ENCODE measurements around the gene CNTNAP5.

CNTNAP5 gene

GRCh38 chr2:124755386-124755785 is 730.3 kb downstream of the CNTNAP5 start:
- no peak for ATAC-seq (replicated peaks)
- Mint-ChIP-seq H3K4me3 (no peak overlapping the region), H3K9me3 (peaks cover 8 to 16% of the 10 kb centered on the region in 2 donors), H3K4me1 (ENCODE audit: low read depth in 2 of 2) (no peaks in the 10 kb centered on the region), H3K27me3 (no peaks in the 10 kb centered on the region), H3K36me3 (ENCODE audit: insufficient read depth) (peaks cover 3% of the 10 kb centered on the region), H3K27ac (no peak overlapping the region)
- no peak for DNase-seq

DNA sequence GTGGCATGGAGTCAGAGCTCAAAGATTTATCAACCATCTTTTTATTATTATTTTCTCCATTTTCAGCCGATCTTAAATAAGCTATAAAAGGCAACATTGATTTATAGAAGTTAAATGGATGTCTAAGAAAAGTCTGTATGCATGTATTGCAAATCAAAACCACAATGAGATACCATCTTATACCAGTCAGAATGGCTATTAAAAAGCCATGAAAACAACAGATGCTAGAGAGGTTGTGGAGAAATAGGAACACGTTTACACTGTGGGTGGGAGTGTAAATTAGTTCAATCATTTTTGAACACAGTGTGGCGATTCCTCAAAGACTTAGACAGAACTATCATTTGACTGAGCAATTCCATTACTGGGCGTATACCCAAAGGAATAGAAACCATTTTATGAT is 731.0 kb downstream of the CNTNAP5 start:
- H3K4me3 Mint-ChIP-seq: no peak overlapping the region
- H3K4me1 Mint-ChIP-seq (ENCODE audit: low read depth in 2 of 2): no peaks in the 10 kb centered on the region
- H3K36me3 Mint-ChIP-seq (ENCODE audit: insufficient read depth): peaks cover 3% of the 10 kb centered on the region
- H3K27ac Mint-ChIP-seq: no peak overlapping the region
- no peak for DNase-seq
- no peaks in the 10 kb centered on the region for H3K27me3 Mint-ChIP-seq
- no peak for ATAC-seq (replicated peaks)
- peaks cover 8 to 16% of the 10 kb centered on the region in 2 donors for H3K9me3 Mint-ChIP-seq

- no peaks in the 10 kb centered on the region for H3K27me3 Mint-ChIP-seq
- no peak overlapping the region for H3K27ac Mint-ChIP-seq
- no peak for ATAC-seq (replicated peaks)
These were observed 737.3 kb downstream of the CNTNAP5 start for GRCh38 chr2:124762388-124762787.

DNA sequence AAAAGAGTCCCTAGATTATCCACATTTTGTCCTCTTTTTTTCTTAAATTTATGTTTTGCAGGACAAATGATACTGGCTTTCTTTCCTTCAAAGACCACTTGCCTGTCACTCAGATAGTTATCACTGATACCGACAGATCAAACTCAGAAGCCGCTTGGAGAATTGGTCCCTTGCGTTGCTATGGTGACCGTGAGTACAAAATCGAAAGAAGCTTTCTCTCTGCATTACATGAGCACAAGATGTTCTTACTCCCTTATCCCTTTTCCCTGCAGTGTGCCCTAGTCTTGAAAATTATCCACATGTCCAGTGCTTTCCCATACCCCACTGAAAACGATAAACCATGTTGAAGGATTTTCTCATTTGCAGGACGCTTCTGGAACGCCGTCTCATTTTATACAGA is 738.5 kb downstream of the CNTNAP5 start:
- DNase-seq: no peak
- Mint-ChIP-seq H3K4me3 (no peak overlapping the region), H3K4me1 (ENCODE audit: low read depth in 2 of 2) (no peaks in the 10 kb centered on the region), H3K9me3 (peaks cover 3 to 8% of the 10 kb centered on the region in 2 donors), H3K27ac (no peak overlapping the region), H3K27me3 (no peaks in the 10 kb centered on the region), H3K36me3 (ENCODE audit: insufficient read depth) (no peaks in the 10 kb centered on the region)
- no peak for ATAC-seq (replicated peaks)

More at GRCh38 chr2:124762388-124762787, 737.3 kb downstream of the CNTNAP5 start:
- Mint-ChIP-seq H3K4me3 (no peak overlapping the region), H3K36me3 (ENCODE audit: insufficient read depth) (no peaks in the 10 kb centered on the region), H3K4me1 (ENCODE audit: low read depth in 2 of 2) (no peaks in the 10 kb centered on the region), H3K9me3 (peaks cover 11 to 14% of the 10 kb centered on the region in 2 donors)
- DNase-seq: no peak

DNA sequence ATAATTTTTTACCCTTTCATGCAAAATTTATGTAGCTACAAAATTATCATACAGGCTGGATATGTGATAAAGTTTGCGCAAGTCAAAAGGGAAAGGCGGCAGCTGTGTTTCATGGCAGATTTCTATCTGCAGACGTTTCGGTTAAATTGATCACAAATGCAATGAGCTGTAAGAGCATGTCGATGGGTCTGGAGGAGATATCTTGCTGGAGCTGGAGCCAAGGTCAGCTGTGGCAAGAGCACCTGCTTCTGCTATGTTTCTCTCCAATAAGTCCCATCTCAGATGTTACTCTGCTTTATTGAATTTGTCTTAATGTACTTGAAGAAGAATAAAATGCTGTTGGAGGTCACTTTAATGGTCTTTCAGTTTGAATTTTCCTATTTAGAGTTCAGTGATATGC is 749.7 kb downstream of the CNTNAP5 start:
- H3K36me3 Mint-ChIP-seq (ENCODE audit: insufficient read depth): no peaks in the 10 kb centered on the region
- no peak overlapping the region for H3K27ac Mint-ChIP-seq
- H3K4me3 Mint-ChIP-seq: no peak overlapping the region
- no peaks in the 10 kb centered on the region for H3K27me3 Mint-ChIP-seq
- DNase-seq: no peak
- no peak for ATAC-seq (replicated peaks)
- H3K9me3 Mint-ChIP-seq: peaks cover 15 to 16% of the 10 kb centered on the region in 2 donors
- no peaks in the 10 kb centered on the region for H3K4me1 Mint-ChIP-seq (ENCODE audit: low read depth in 2 of 2)

GRCh38 chr2:124776332-124776731 is 751.2 kb downstream of the CNTNAP5 start:
- H3K36me3 Mint-ChIP-seq (ENCODE audit: insufficient read depth): no peaks in the 10 kb centered on the region

DNA sequence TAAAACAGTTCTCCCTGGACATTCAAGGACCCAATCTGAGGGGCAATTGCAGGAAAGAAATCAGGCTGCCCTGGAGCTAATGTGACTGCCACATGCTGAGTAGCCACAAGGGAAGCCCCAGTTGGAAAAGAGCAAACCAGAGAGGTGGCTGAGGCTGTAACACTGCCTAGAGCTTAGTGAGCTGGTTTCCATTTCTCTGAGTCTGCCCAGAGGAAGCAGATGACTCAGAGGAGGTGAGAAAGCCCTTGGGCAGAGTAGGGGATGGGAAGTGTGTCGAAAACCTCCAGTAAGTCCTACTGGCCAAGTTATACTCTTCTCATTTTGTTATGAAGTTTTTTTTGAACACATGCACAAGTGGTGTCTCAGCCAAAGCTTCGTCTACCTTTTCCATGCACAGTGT is 753.0 kb downstream of the CNTNAP5 start:
- Mint-ChIP-seq H3K4me1 (ENCODE audit: low read depth in 2 of 2) (no peaks in the 10 kb centered on the region), H3K27ac (no peak overlapping the region), H3K9me3 (peaks cover 7% of the 10 kb centered on the region in 2 donors), H3K4me3 (no peak overlapping the region), H3K27me3 (no peaks in the 10 kb centered on the region), H3K36me3 (ENCODE audit: insufficient read depth) (no peaks in the 10 kb centered on the region)
- ATAC-seq (replicated peaks) (no peak), DNase-seq (no peak)

More at GRCh38 chr2:124776332-124776731, 751.2 kb downstream of the CNTNAP5 start:
- ATAC-seq (replicated peaks) (no peak), DNase-seq (no peak)
- no peak overlapping the region for H3K27ac Mint-ChIP-seq
- no peaks in the 10 kb centered on the region for H3K4me1 Mint-ChIP-seq (ENCODE audit: low read depth in 2 of 2)
- H3K27me3 Mint-ChIP-seq: no peaks in the 10 kb centered on the region
- peaks cover 16 to 17% of the 10 kb centered on the region in 2 donors for H3K9me3 Mint-ChIP-seq
- no peak overlapping the region for H3K4me3 Mint-ChIP-seq

GRCh38 chr2:124796647-124797046 is 771.6 kb downstream of the CNTNAP5 start:
- H3K36me3 Mint-ChIP-seq (ENCODE audit: insufficient read depth): no peaks in the 10 kb centered on the region
- no peaks in the 10 kb centered on the region for H3K27me3 Mint-ChIP-seq
- H3K27ac Mint-ChIP-seq: no peak overlapping the region
- H3K9me3 Mint-ChIP-seq: peaks cover 0 to 6% of the 10 kb centered on the region in 2 donors
- DNase-seq (no peak), ATAC-seq (replicated peaks) (no peak)
- no peak overlapping the region for H3K4me3 Mint-ChIP-seq
- no peaks in the 10 kb centered on the region for H3K4me1 Mint-ChIP-seq (ENCODE audit: low read depth in 2 of 2)

- Mint-ChIP-seq H3K27ac (no peak overlapping the region), H3K4me1 (ENCODE audit: low read depth in 2 of 2) (no peaks in the 10 kb centered on the region), H3K4me3 (no peak overlapping the region), H3K9me3 (peaks cover 0 to 6% of the 10 kb centered on the region in 2 donors), H3K27me3 (no peaks in the 10 kb centered on the region), H3K36me3 (ENCODE audit: insufficient read depth) (no peaks in the 10 kb centered on the region)
- ATAC-seq (replicated peaks) (no peak), DNase-seq (no peak)
These were observed 772.0 kb downstream of the CNTNAP5 start for GRCh38 chr2:124797049-124797448.

DNA sequence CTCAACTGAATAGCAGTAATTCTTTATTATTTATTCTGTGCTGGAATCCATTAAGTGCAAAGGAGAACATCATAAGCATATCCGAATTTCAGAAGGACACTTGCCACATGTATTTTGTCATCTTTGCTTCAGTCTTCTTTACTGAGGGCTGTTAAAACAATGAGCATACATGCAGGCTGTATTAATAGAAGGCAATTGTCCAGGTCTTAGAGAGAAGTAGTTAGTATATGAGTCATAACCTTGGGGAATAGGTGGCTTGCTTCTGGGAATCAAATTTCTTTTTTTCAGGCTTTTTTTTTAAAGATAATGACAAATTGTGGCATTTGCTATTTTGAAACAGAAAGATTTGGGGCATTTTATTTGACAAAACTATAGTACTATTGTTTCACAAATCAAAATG is 773.5 kb downstream of the CNTNAP5 start:
- H3K27me3 Mint-ChIP-seq: no peaks in the 10 kb centered on the region
- H3K9me3 Mint-ChIP-seq: peaks cover 0 to 6% of the 10 kb centered on the region in 2 donors
- no peak overlapping the region for H3K4me3 Mint-ChIP-seq
- H3K36me3 Mint-ChIP-seq (ENCODE audit: insufficient read depth): no peaks in the 10 kb centered on the region
- no peak overlapping the region for H3K27ac Mint-ChIP-seq
- H3K4me1 Mint-ChIP-seq (ENCODE audit: low read depth in 2 of 2): no peaks in the 10 kb centered on the region
- ATAC-seq (replicated peaks) (no peak), DNase-seq (no peak)

DNA sequence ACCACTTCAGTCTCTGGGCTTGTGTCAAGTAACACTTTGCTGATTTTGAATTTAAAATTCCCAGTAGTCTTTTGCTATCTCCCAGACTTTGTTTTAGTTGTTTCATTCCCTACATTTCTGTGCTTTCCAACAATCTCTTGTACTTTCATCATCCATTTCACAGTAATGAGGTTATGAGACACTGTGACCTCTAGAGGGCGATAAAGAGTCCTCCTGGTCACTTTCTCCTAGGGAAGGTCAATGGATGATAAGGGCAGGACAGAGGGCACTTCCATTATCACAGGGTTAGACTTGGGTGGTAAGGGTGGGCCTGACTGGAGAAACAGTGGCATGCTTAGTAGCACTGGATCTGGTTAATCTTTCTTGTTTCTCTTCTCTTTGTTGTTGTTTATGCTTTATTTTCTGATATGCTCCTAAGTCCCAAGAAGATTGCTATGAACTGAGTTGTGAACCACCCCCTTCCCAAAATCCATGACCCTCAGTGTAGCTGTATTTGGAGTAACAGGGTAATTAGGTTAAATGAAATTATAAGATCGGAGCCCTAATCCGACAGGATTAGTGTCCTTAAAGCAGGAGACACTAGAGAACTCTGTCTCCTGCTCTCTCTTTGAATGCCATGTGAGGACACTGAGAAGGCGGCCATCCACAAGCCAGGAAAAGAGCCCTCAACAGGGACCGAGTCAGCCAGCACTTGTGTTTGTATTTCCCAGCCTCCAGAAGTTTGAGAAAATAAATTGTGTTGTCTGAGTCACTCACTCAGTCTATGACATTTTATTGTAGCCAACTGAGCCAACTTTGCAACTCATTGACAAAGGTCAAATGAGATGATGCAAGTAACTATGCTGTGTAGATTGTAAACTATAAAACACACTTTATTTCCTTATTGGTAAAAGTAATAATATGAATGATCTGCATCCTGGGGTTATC is 779.2 kb downstream of the CNTNAP5 start:
- Mint-ChIP-seq H3K4me1 (ENCODE audit: low read depth in 2 of 2) (no peaks in the 10 kb centered on the region), H3K4me3 (no peak overlapping the region), H3K27me3 (no peaks in the 10 kb centered on the region), H3K27ac (no peak overlapping the region), H3K36me3 (ENCODE audit: insufficient read depth) (no peaks in the 10 kb centered on the region), H3K9me3 (peaks cover 0 to 9% of the 10 kb centered on the region in 2 donors)
- ATAC-seq (replicated peaks): no peak
- DNase-seq: no peak

DNA sequence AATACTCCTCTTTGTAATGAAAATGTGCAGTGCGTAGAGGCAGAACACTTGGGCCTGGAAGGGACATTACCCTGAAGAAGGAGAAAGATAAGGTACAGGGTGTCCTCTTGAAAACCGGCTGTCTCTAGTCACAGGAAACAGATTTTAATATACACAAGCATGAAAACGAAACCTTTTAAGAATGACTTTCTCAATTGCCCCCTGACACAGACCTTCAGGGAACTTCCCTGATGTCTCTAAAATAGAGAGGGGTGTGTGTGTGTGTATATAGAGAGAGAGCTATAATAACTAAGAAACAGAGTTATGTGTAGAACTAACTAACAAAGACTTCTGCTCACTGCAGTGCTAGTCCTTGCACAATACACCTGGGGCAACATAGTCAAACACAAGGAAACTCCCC is 780.0 kb downstream of the CNTNAP5 start:
- Mint-ChIP-seq H3K4me1 (ENCODE audit: low read depth in 2 of 2) (no peaks in the 10 kb centered on the region), H3K36me3 (ENCODE audit: insufficient read depth) (no peaks in the 10 kb centered on the region), H3K27ac (no peak overlapping the region), H3K9me3 (peaks cover 0 to 9% of the 10 kb centered on the region in 2 donors), H3K27me3 (no peaks in the 10 kb centered on the region), H3K4me3 (no peak overlapping the region)
- ATAC-seq (replicated peaks): no peak
- DNase-seq: no peak

DNA sequence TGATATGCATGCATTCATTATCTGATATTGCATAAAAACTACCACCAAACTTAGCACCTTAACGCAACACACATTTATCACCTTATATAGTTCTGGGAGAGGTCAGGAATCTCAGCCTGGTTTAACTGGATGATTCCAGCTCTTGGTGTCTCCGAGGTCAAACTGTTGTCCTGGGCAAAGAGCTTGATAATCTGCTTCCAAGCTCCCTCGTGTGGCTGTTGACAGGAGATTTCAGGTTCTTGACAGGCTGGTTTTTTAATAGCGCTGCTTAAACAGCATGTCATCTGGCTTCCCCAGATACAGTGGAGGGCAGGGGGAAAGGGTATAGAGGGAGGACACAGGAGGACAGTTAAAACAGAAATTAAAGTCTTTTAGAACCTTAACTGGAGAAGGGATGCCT is 785.0 kb downstream of the CNTNAP5 start:
- no peak for DNase-seq
- Mint-ChIP-seq H3K4me1 (ENCODE audit: low read depth in 2 of 2) (no peaks in the 10 kb centered on the region), H3K27ac (no peak overlapping the region), H3K4me3 (no peak overlapping the region), H3K27me3 (no peaks in the 10 kb centered on the region), H3K36me3 (ENCODE audit: insufficient read depth) (no peaks in the 10 kb centered on the region), H3K9me3 (peaks cover 6 to 13% of the 10 kb centered on the region in 2 donors)
- no peak for ATAC-seq (replicated peaks)
